RWPE2 (cell line): ENCODE measurements around the gene CCDC68.

Source experiments
- ATAC-seq: fragments of 200-7000 bp; cut with Tn5 transposase; 3 replicates; pipeline ENCODE4 v1.9.1; 2021; ENCODE audit warnings: low read depth
- DNase-seq: peaks from one replicate; pipeline ENCODE4 v3.0.0-alpha.2; 2020; ENCODE audit warnings: low spot score
- H3K27ac ChIP-seq: fragments of 450-650 bp; 2 replicates; pipeline ENCODE4 v1.5.1; 2017; ENCODE audit warnings: mild to moderate bottlenecking; ENCODE audit not compliant: poor library complexity, severe bottlenecking
- H3K27me3 ChIP-seq: fragments of 250-450 bp; sonication (Bioruptor Pico); 2 replicates; pipeline ENCODE4 v1.5.1; 2021; ENCODE audit warnings: mild to moderate bottlenecking, moderate library complexity; ENCODE audit not compliant: insufficient read depth, poor library complexity, severe bottlenecking
- H3K36me3 ChIP-seq: fragments of 250-450 bp; sonication (Bioruptor Pico); 2 replicates; pipeline ENCODE4 v1.5.1; 2020; ENCODE audit warnings: low read depth, mild to moderate bottlenecking, moderate library complexity
- H3K4me1 ChIP-seq: fragments of 250-450 bp; sonication (Bioruptor Pico); 2 replicates; pipeline ENCODE4 v1.5.1; 2021; ENCODE audit warnings: mild to moderate bottlenecking, moderate library complexity; ENCODE audit not compliant: insufficient read depth, poor library complexity, severe bottlenecking
- H3K4me3 ChIP-seq: fragments of 250-450 bp; sonication (Bioruptor Pico); 2 replicates; pipeline ENCODE4 v1.5.1; 2021; ENCODE audit warnings: mild to moderate bottlenecking, moderate library complexity; ENCODE audit not compliant: severe bottlenecking
- H3K9me3 ChIP-seq: fragments of 250-450 bp; sonication (Bioruptor Pico); 2 replicates; pipeline ENCODE4 v1.5.1; 2021; ENCODE audit warnings: mild to moderate bottlenecking, moderate library complexity; ENCODE audit not compliant: severe bottlenecking
- CTCF ChIP-seq: fragments of 450-650 bp; IDR thresholded peaks from one replicate; pipeline ENCODE4 v1.5.1; 2017; ENCODE audit warnings: mild to moderate bottlenecking, moderate library complexity; ENCODE audit not compliant: poor library complexity, severe bottlenecking

The CCDC68 gene

GRCh38 chr18:54942144-54942543 lies 17.1 kb downstream of the CCDC68 start:
- Histone ChIP-seq H3K27ac (no peak overlapping the region), H3K9me3 (no peaks in the 10 kb centered on the region), H3K4me3 (no peak overlapping the region), H3K27me3 (no peaks in the 10 kb centered on the region), H3K4me1 (no peaks in the 10 kb centered on the region), H3K36me3 (no peaks in the 10 kb centered on the region)
- ATAC-seq (no peak), DNase-seq (no peak)
- TF ChIP-seq CTCF = no peak

- ATAC-seq = no peak
- Histone ChIP-seq H3K9me3 (no peaks in the 10 kb centered on the region), H3K27me3 (no peaks in the 10 kb centered on the region), H3K36me3 (no peaks in the 10 kb centered on the region), H3K27ac (no peak overlapping the region), H3K4me1 (no peaks in the 10 kb centered on the region), H3K4me3 (no peak overlapping the region)
- TF ChIP-seq CTCF = no peak
- no peak for DNase-seq
Observed at GRCh38 chr18:54939361-54939917, 19.8 kb downstream of the CCDC68 start.

- no peak for DNase-seq
- no peak for ATAC-seq
- Histone ChIP-seq H3K9me3 (no peaks in the 10 kb centered on the region), H3K27me3 (no peaks in the 10 kb centered on the region), H3K27ac (no peak overlapping the region), H3K4me1 (no peaks in the 10 kb centered on the region), H3K36me3 (no peaks in the 10 kb centered on the region), H3K4me3 (no peak overlapping the region)
- no peak for TF ChIP-seq CTCF
Observed at GRCh38 chr18:54938506-54938905, 20.8 kb downstream of the CCDC68 start.

GRCh38 chr18:54932472-54932871 lies 26.8 kb downstream of the CCDC68 start:
- Histone ChIP-seq H3K4me3 (no peak overlapping the region), H3K27ac (no peak overlapping the region), H3K36me3 (no peaks in the 10 kb centered on the region), H3K4me1 (no peaks in the 10 kb centered on the region), H3K27me3 (no peaks in the 10 kb centered on the region), H3K9me3 (no peaks in the 10 kb centered on the region)
- TF ChIP-seq CTCF = no peak
- ATAC-seq (no peak), DNase-seq (no peak)

GRCh38 chr18:54931152-54931551 lies 28.1 kb downstream of the CCDC68 start:
- Histone ChIP-seq H3K27ac (no peak overlapping the region), H3K9me3 (no peaks in the 10 kb centered on the region), H3K4me1 (peaks cover 7% of the 10 kb centered on the region), H3K27me3 (no peaks in the 10 kb centered on the region), H3K36me3 (no peaks in the 10 kb centered on the region), H3K4me3 (no peak overlapping the region)
- DNase-seq (no peak), ATAC-seq (no peak)
- TF ChIP-seq CTCF = no peak
